Body of pancreas (tissue), 4 donors: Measurements from ENCODE around the gene TLL2. TPM values are rescaled to one million over a fixed set of nuclear protein-coding genes. Genes with fewer than 3 reads are reported as not detected.

Experiments
- ATAC-seq: fragments of 150-250 bp; one replicate; pipeline ENCODE4 v1.9.1; 2016
- DNase-seq, 4 donors: peaks; one replicate each; pipeline ENCODE4 v3.0.0-alpha.2; 2019
- H3K27ac ChIP-seq, 4 donors: fragments of 200-600 bp; sonication (generic); 1 replicate in 3 of 4; 2 replicates in 1 of 4; pipeline versions ENCODE4 v1.5.1 to v1.6.1; 2016 to 2019; ENCODE audit warnings: mild to moderate bottlenecking in 1 of 4, mixed read lengths in 1 of 4, moderate library complexity in 1 of 4
- H3K27me3 ChIP-seq, 2 donors: fragments of 200-600 bp; sonication (generic); one replicate each; pipeline ENCODE4 v1.6.0; 2016; ENCODE audit warnings: mild to moderate bottlenecking in 1 of 2
- H3K36me3 ChIP-seq, 2 donors: fragments of 200-600 bp; sonication (generic); replicated peaks in 1 of 2; 2 replicates each; pipeline ENCODE4 v1.5.1; 2016; ENCODE audit warnings: low read depth in 2 of 2; ENCODE audit not compliant: insufficient read depth in 1 of 2
- H3K4me1 ChIP-seq: fragments of 200-600 bp; sonication (generic); one replicate; pipeline ENCODE4 v1.6.0; 2016
- H3K4me3 ChIP-seq, 2 donors: fragments of 200-600 bp; sonication (generic); 1 replicate in 1 of 2; 2 replicates in 1 of 2; pipeline ENCODE4 v1.5.1; 2016 to 2019
- H3K9me3 ChIP-seq, 3 donors: fragments of 200-600 bp; sonication (generic); 1 replicate in 2 of 3; 2 replicates in 1 of 3; pipeline ENCODE4 v1.5.1; 2016
- CTCF ChIP-seq, 7 experiments: fragments of 450-650 bp in 4 of 7; fragments of 200-600 bp in 3 of 7; sonication (generic) in 3 of 7; IDR thresholded peaks; one replicate each; pipeline ENCODE4 v1.5.1; 2016 to 2019; ENCODE audit warnings: antibody characterized with exemption in 7 of 7
- POLR2A ChIP-seq, 3 donors: fragments of 450-650 bp; IDR thresholded peaks; one replicate each; pipeline ENCODE4 v1.6.1; 2016; ENCODE audit warnings: antibody characterized with exemption in 3 of 3, mild to moderate bottlenecking in 2 of 3
- WGBS, 2 donors: methylation state at CpG; one replicate each; pipeline ENCODE4 v1.1.5; 2017; 5-methylcytosine and 5-hydroxymethylcytosine counted together
- intact Hi-C: fragments of 100-400 bp; cut with DNase I; formaldehyde crosslinking; loops from one replicate; pipeline ENCODE4 v1.15.1; 2023
- total RNA-seq, 2 donors: library from RNA; depleted of rRNA; stranded (reverse); fragments of >200 nt; gene quantifications; one replicate each; pipeline ENCODE4 v1.1.0, GENCODE V29; 2016

Gene TLL2
- total RNA-seq, 2 donors from 2014 or later = not detected

DNA sequence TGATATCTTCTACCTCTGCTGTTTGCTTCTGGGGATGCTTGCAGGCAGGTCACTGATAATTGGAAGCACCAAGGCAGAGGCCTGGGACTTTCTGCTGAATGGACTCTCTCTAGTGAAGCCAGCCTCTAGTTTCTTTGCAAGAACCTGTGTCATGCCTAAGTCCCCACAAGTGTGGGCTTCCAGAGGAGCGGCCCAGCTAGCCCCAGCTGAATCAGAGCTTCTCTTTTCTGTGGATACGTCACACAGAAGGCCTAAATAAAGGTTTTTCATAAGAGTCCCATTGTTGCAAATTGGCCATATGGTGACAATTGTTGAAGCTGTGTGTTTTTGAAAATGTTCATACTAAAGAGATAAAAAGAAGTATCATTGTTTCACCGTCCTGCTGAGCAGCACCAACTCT lies 148.2 kb downstream of the TLL2 start:
- no peak for ATAC-seq
- WGBS, 2 donors = 86 to 97% methylated on average over 3 of the region's 3 CpGs
- H3K27me3 ChIP-seq = no peaks in the 10 kb centered on the region
- no peak overlapping the region for H3K27ac ChIP-seq
- no peak for DNase-seq
- no peaks in the 10 kb centered on the region for H3K9me3 ChIP-seq
- intact Hi-C loops = no loop called here
- H3K36me3 ChIP-seq = no peaks in the 10 kb centered on the region
- peaks cover 1% of the 10 kb centered on the region for H3K4me1 ChIP-seq
- H3K4me3 ChIP-seq = no peak overlapping the region
- TF ChIP-seq POLR2A (IDR thresholded peaks at IDR 0.05) (no peak), CTCF (IDR thresholded peaks at IDR 0.05) (no peak)

DNA sequence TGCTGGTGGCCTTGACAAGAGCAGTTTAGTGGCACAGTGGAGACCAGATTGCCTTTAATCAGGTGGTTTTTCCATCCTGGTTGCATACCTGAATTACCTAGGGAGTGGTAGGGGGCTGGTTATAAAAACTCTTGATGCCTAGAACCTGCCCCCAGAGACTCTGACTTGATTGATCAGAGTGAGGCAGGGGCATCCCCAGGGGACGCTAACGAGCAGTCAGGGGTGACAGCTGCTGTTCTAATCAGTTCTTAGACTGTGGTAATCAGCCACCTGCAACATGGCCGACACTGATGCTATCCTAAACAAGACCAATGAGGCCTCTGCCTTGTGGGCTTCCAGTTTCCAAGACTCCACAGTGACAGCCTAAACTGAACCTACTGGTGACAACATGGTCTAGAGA lies 153.0 kb downstream of the TLL2 start:
- Histone ChIP-seq H3K4me1 (no peaks in the 10 kb centered on the region), H3K4me3 (no peak overlapping the region), H3K36me3 (no peaks in the 10 kb centered on the region), H3K9me3 (no peaks in the 10 kb centered on the region), H3K27me3 (no peaks in the 10 kb centered on the region), H3K27ac (no peak overlapping the region)
- TF ChIP-seq CTCF (IDR thresholded peaks at IDR 0.05) (no peak), POLR2A (IDR thresholded peaks at IDR 0.05) (no peak)
- ATAC-seq = no peak
- DNase-seq = no peak
- intact Hi-C loops = no loop called here
- 79 to 80% methylated on average over 3 of the region's 3 CpGs for WGBS, 2 donors

DNA sequence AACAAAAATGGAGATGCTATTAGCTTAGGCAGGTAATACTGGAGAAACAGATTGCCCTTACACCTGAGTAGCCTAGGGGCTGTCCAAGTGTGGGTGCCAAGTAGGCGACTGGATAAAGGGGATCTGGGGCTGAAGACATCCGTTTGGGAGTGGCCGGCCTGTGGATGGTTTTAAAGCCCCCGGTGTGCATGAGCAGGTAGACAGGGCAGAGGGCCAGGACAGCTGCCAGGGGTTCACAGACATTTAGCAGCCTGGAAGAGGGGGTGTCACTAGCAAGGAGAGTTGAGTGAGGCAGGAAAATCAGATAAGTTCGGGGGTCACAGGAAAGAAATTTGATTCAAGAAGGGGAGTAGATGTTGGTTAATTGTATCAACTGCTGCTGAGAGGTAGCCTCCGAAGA lies 153.4 kb downstream of the TLL2 start:
- 80 to 92% methylated on average over 6 of the region's 6 CpGs for WGBS, 2 donors

GRCh38 chr10:96359616-96360015 lies 154.1 kb downstream of the TLL2 start:
- H3K4me3 ChIP-seq = no peak overlapping the region
- H3K27ac ChIP-seq = no peak overlapping the region
- TF ChIP-seq CTCF (IDR thresholded peaks at IDR 0.05) (no peak), POLR2A (IDR thresholded peaks at IDR 0.05) (no peak)
- intact Hi-C loops = no loop called here
- H3K36me3 ChIP-seq = no peaks in the 10 kb centered on the region
- no peaks in the 10 kb centered on the region for H3K27me3 ChIP-seq
- H3K9me3 ChIP-seq = no peaks in the 10 kb centered on the region
- no peaks in the 10 kb centered on the region for H3K4me1 ChIP-seq
- ATAC-seq (no peak), DNase-seq (no peak)
- WGBS, 2 donors = 81 to 86% methylated on average over 6 of the region's 6 CpGs

More for the DNA sequence above, 153.4 kb downstream of the TLL2 start:
- no peak overlapping the region for H3K27ac ChIP-seq
- no peak overlapping the region for H3K4me3 ChIP-seq
- H3K4me1 ChIP-seq = no peaks in the 10 kb centered on the region
- TF ChIP-seq CTCF (IDR thresholded peaks at IDR 0.05) (no peak), POLR2A (IDR thresholded peaks at IDR 0.05) (no peak)
- H3K36me3 ChIP-seq = no peaks in the 10 kb centered on the region
- no peaks in the 10 kb centered on the region for H3K9me3 ChIP-seq
- intact Hi-C loops = no loop called here
- ATAC-seq (no peak), DNase-seq (no peak)
- no peaks in the 10 kb centered on the region for H3K27me3 ChIP-seq

GRCh38 chr10:96358851-96359540 lies 154.7 kb downstream of the TLL2 start, which contains the start of gene OPALIN:
Gene OPALIN, minus strand, starts transcription at chr10:96359002. Its CDS starts 106 bp downstream, at chr10:96358896.
- ATAC-seq (no peak), DNase-seq (no peak)
- Histone ChIP-seq H3K4me1 (no peaks in the 10 kb centered on the region), H3K9me3 (no peaks in the 10 kb centered on the region), H3K27me3 (no peaks in the 10 kb centered on the region), H3K36me3 (no peaks in the 10 kb centered on the region), H3K4me3 (no peak within 1 kb of the TSS), H3K27ac (no peak within 1 kb of the TSS)
- TF ChIP-seq CTCF (IDR thresholded peaks at IDR 0.05) = no peak
- no peak for TF ChIP-seq POLR2A (IDR thresholded peaks at IDR 0.05)
- WGBS, 2 donors = 71 to 75% methylated on average over 7 of the region's 7 CpGs
- intact Hi-C loops = no loop called here
